CD4-positive, alpha-beta T cell treated with Interleukin-4 for 4 hours (primary cell): ENCODE results near the gene SPTSSB.
A peak's percentile ranks its signal among the peaks of the same experiment; 100 is the strongest.

ENCODE experiments used
- DNase-seq: peaks from one replicate; pipeline ENCODE4 v3.0.0-alpha.2; 2020

The SPTSSB gene

GRCh38 chr3:161337311-161337710 is 34.0 kb downstream of the SPTSSB start:
- DNase-seq: no peak

GRCh38 chr3:161336661-161337060 is 34.7 kb downstream of the SPTSSB start:
- DNase-seq: no peak

GRCh38 chr3:161333696-161334095 is 37.6 kb downstream of the SPTSSB start:
- DNase-seq: no peak

GRCh38 chr3:161332792-161333191 is 38.5 kb downstream of the SPTSSB start:
- DNase-seq: no peak

- no peak for DNase-seq
Observed at GRCh38 chr3:161325059-161325458, 46.3 kb downstream of the SPTSSB start.

GRCh38 chr3:161323926-161324621 is 47.2 kb downstream of the SPTSSB start:
- no peak for DNase-seq

- DNase-seq: no peak
Observed at GRCh38 chr3:161322781-161323568, 48.3 kb downstream of the SPTSSB start.

GRCh38 chr3:161320837-161321236 is 50.5 kb downstream of the SPTSSB start:
- no peak for DNase-seq

GRCh38 chr3:161319867-161320266 is 51.5 kb downstream of the SPTSSB start:
- DNase-seq: no peak

- DNase-seq: no peak
Observed at GRCh38 chr3:161317077-161317476, 54.2 kb downstream of the SPTSSB start.

- DNase-seq: no peak
Observed at GRCh38 chr3:161316006-161316689, 55.2 kb downstream of the SPTSSB start.

GRCh38 chr3:161314836-161315395 is 56.4 kb downstream of the SPTSSB start:
- no peak for DNase-seq

- peak; percentile 58 for DNase-seq
Observed at GRCh38 chr3:161310649-161311423, 60.5 kb downstream of the SPTSSB start.

GRCh38 chr3:161305095-161305991 is 66.0 kb downstream of the SPTSSB start:
- peak; percentile 32 for DNase-seq

- DNase-seq: no peak
Observed at GRCh38 chr3:161296814-161297213, 74.5 kb downstream of the SPTSSB start.

- DNase-seq: no peak
Observed at GRCh38 chr3:161295325-161295724, 76.0 kb downstream of the SPTSSB start.
